Dedifferentiated amniotic fluid mesenchymal stem cell (primary cell): ENCODE measurements around the gene PMM1.
A peak's percentile ranks its signal among the peaks of the same experiment; 100 is the strongest.
"Not testable (repeated sequence)": the region's sequence is repeated elsewhere in the genome, so short reads cannot be mapped to it uniquely, and the experiment has no call there.

Source experiments
- DNase-seq: peaks from one replicate; pipeline ENCODE4 v3.0.0-alpha.2; 2016; ENCODE audit errors: extremely low spot score

PMM1 gene

GRCh38 chr22:41589391-41590241 is at the start of gene PMM1:
PMM1 (minus strand) TSS chr22:41589840; CDS start chr22:41589805, 35 bp downstream.
- peak; percentile 100 for DNase-seq

GRCh38 chr22:41638748-41639147 is 49.1 kb upstream of the PMM1 start:
- DNase-seq, result no peak

- no peak for DNase-seq
Observed at GRCh38 chr22:41638124-41638523, 48.5 kb upstream of the PMM1 start.

- DNase-seq, result not testable (repeated sequence)
Observed at GRCh38 chr22:41637623-41638022, 48.0 kb upstream of the PMM1 start.

- no peak for DNase-seq
Observed at GRCh38 chr22:41636467-41636866, 46.8 kb upstream of the PMM1 start.

- DNase-seq, result not testable (repeated sequence)
Observed at GRCh38 chr22:41634610-41635009, 45.0 kb upstream of the PMM1 start.

GRCh38 chr22:41631615-41632014 is 42.0 kb upstream of the PMM1 start:
- DNase-seq, result not testable (repeated sequence)

GRCh38 chr22:41631115-41631514 is 41.5 kb upstream of the PMM1 start:
- DNase-seq, result not testable (repeated sequence)

GRCh38 chr22:41625577-41625976 is 35.9 kb upstream of the PMM1 start:
- no peak for DNase-seq

- DNase-seq, result no peak
Observed at GRCh38 chr22:41621911-41622179, 32.2 kb upstream of the PMM1 start.

- peak; percentile 99 for DNase-seq
Observed at GRCh38 chr22:41621099-41621910, 31.7 kb upstream of the PMM1 start, which contains the start of gene XRCC6. XRCC6 (plus strand) TSS chr22:41621295; CDS start chr22:41622005, 710 bp downstream.

GRCh38 chr22:41620589-41621098 is 31.0 kb upstream of the PMM1 start, which contains the start of gene DESI1:
DESI1 (minus strand) TSS chr22:41621043; CDS start chr22:41620839, 204 bp downstream.
- DNase-seq, result no peak

- DNase-seq, result no peak
Observed at GRCh38 chr22:41619979-41620588, 30.4 kb upstream of the PMM1 start.

GRCh38 chr22:41613456-41613855 is 23.8 kb upstream of the PMM1 start:
- DNase-seq, result no peak

GRCh38 chr22:41612603-41613306 is 23.1 kb upstream of the PMM1 start:
- DNase-seq, result no peak

- DNase-seq, result no peak
Observed at GRCh38 chr22:41608386-41608785, 18.7 kb upstream of the PMM1 start.

- DNase-seq, result no peak
Observed at GRCh38 chr22:41603873-41604332, 14.3 kb upstream of the PMM1 start.

GRCh38 chr22:41600976-41601375 is 11.3 kb upstream of the PMM1 start:
- no peak for DNase-seq

GRCh38 chr22:41598891-41599635 is 9.4 kb upstream of the PMM1 start:
- no peak for DNase-seq

- peak; percentile 26 for DNase-seq
Observed at GRCh38 chr22:41598081-41598480, 8.4 kb upstream of the PMM1 start.

- DNase-seq, result no peak
Observed at GRCh38 chr22:41597635-41597953, 8.0 kb upstream of the PMM1 start.
